CD8-positive, alpha-beta memory T cell (primary cell): ENCODE measurements around the gene SBF1. TPM values are rescaled to one million over a fixed set of nuclear protein-coding genes. Genes with fewer than 3 reads are reported as not detected.

Experiments
- CTCF ChIA-PET: fragments of 350-600 bp; sonication (Branson Sonifier 250); formaldehyde crosslinking; loops from one replicate; lab custom pipeline; 2021; ENCODE audit warnings: antibody characterized with exemption; lab: Charles Lee
- POLR2A ChIA-PET: fragments of 350-600 bp; sonication (Branson Sonifier 250); formaldehyde crosslinking; loops from one replicate; lab custom pipeline; 2021; ENCODE audit warnings: antibody characterized with exemption; lab: Charles Lee
- DNase-seq, 5 donors: peaks; one replicate each; pipeline versions ENCODE4 v3.0.0 to v3.0.0-alpha.2; 2020 to 2022; ENCODE audit warnings: mixed read lengths in 1 of 5
- H3K27ac ChIP-seq: one replicate; pipeline ENCODE4 v1.7.0; 2013; ENCODE audit warnings: low read depth, mild to moderate bottlenecking, low read length, moderate library complexity
- H3K27me3 ChIP-seq: 2 replicates; pipeline ENCODE4 v1.7.0; 2013; ENCODE audit warnings: low read length, mild to moderate bottlenecking; ENCODE audit not compliant: insufficient read depth, poor library complexity, severe bottlenecking
- H3K36me3 ChIP-seq: 2 replicates; pipeline ENCODE4 v1.7.0; 2013; ENCODE audit warnings: mild to moderate bottlenecking, low read length, moderate library complexity; ENCODE audit not compliant: insufficient read depth
- H3K4me1 ChIP-seq: 2 replicates; pipeline ENCODE4 v1.7.0; 2013; ENCODE audit warnings: mild to moderate bottlenecking, low read length, moderate library complexity; ENCODE audit not compliant: insufficient read depth
- H3K4me3 ChIP-seq: 2 replicates; pipeline ENCODE4 v1.7.0; 2013; ENCODE audit warnings: mild to moderate bottlenecking, low read length
- H3K9me3 ChIP-seq: 2 replicates; pipeline ENCODE4 v1.7.0; 2013; ENCODE audit warnings: mild to moderate bottlenecking, low read length
- H3K27ac Mint-ChIP-seq, 8 donors: one replicate each; pipeline ENCODE4 v1.8.0; 2020 to 2021; ENCODE audit warnings: mixed read lengths in 8 of 8, mild to moderate bottlenecking in 6 of 8, inconsistent platforms in 3 of 8, moderate library complexity in 3 of 8
- H3K27me3 Mint-ChIP-seq, 2 donors: one replicate each; pipeline ENCODE4 v1.8.0; 2020 to 2021; ENCODE audit warnings: mixed read lengths in 2 of 2, mild to moderate bottlenecking in 1 of 2, moderate library complexity in 1 of 2
- H3K36me3 Mint-ChIP-seq, 3 donors: one replicate each; pipeline ENCODE4 v1.8.0; 2020 to 2021; ENCODE audit warnings: mixed read lengths in 3 of 3, inconsistent platforms in 1 of 3, mild to moderate bottlenecking in 1 of 3
- H3K4me1 Mint-ChIP-seq, 3 donors: one replicate each; pipeline ENCODE4 v1.8.0; 2020 to 2021; ENCODE audit warnings: mixed read lengths in 3 of 3, inconsistent platforms in 1 of 3, mild to moderate bottlenecking in 1 of 3
- H3K4me3 Mint-ChIP-seq, 7 donors: one replicate each; pipeline ENCODE4 v1.8.0; 2020 to 2021; ENCODE audit warnings: mixed read lengths in 7 of 7, mild to moderate bottlenecking in 6 of 7, moderate library complexity in 4 of 7, inconsistent platforms in 2 of 7
- H3K9me3 Mint-ChIP-seq, 5 donors: one replicate each; pipeline ENCODE4 v1.8.0; 2020 to 2022; ENCODE audit warnings: mixed read lengths in 5 of 5, mild to moderate bottlenecking in 3 of 5, moderate library complexity in 2 of 5, inconsistent platforms in 1 of 5
- polyA plus RNA-seq: library from polyadenylated mRNA; unstranded; fragments of 300-500 nt; fragmentation: Illumina TruSeq; gene quantifications from one replicate; pipeline ENCODE4 v1.2.3, GENCODE V29; 2021
- total RNA-seq, 2 experiments: library from RNA; stranded (reverse); gene quantifications; one replicate each; pipeline ENCODE4 v1.2.3, GENCODE V29; 2021

The SBF1 gene
- total and polyA plus RNA-seq, 3 experiments from 2014 or later = 43.8 to 150 (median 144) TPM

DNA sequence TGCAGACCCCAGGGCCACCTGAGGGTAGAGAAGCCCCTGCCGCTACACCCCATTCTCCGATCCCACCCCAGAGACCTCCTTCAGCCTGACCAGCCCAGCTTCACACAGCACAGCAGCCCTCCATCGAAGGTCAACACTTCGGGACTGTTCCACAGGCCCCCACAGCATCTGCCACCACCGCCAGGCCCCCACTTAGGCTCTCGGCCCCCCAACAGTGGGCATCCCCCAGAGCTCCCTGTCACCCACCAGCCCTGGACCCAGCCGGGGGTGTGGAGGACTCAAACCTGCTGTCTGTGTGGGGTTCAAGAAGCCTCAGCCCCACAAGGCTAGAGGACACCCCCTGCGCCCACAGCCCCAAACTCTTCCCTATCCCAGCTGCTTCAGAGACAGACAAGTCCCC is 6.2 kb downstream of the SBF1 start:
- Mint-ChIP-seq H3K9me3 (no peaks in the 10 kb centered on the region), H3K4me1 (peaks cover 54 to 72% (median 58%) of the 10 kb centered on the region in 3 donors), H3K36me3 (peaks cover 0 to 55% (median 5%) of the 10 kb centered on the region in 3 donors), H3K27ac (peak overlapping the region; percentile 78 to 99 (median 94)), H3K4me3 (peak overlapping the region; percentile 49 to 98 (median 82)), H3K27me3 (no peaks in the 10 kb centered on the region)
- H3K27ac ChIP-seq = peak overlapping the region; percentile 51
- peak overlapping the region; percentile 63 for H3K4me3 ChIP-seq
- H3K4me1 ChIP-seq = peaks cover 54% of the 10 kb centered on the region
- H3K36me3 ChIP-seq = peaks cover 31% of the 10 kb centered on the region
- H3K27me3 ChIP-seq = no peaks in the 10 kb centered on the region
- ChIA-PET POLR2A (interaction anchor here (1.0 to 2.6 kb wide), 3 partner anchors 10 to 30 kb away, joined by 4 to 8 read pairs (median 7); no protein-coding TSS in a partner anchor), CTCF (interaction anchor here (1.7 to 6.1 kb wide), 4 partner anchors 11 to 58 kb away, joined by 5 to 45 read pairs (median 12); partner anchors contain the start of gene SCO2)
- DNase-seq = no peak
- no peaks in the 10 kb centered on the region for H3K9me3 ChIP-seq

DNA sequence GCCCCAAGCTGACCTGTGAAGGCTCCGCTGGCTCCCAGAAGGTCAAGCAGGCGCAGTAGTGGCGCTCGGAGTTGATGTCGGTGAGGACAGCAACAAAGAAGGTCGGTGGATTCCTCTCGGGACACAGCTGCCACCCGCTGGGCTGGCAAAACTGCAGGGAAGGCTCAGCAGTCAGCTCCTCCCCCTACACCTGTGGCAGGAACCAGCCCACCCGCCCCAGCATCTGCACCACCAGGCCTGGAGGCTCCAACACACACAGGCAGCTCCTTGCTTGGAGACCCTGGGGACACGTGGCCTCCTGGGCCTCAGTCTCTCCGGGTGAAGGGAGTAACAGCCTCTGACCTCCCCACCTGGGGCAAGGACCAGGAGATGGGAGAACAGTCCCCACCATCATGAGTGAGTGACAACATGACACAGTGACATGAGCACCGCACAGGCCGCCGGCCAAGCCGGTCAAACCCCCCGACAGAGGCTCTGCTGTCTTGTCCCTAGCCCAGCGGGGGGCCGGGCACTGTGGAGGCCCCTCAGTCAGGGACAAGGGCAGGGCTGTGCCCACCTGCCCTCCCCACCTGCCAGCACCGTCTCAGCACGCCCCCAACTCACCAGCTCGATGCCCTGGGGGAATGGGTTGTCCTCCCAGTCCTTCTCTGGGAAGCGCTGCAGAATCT is 6.9 kb downstream of the SBF1 start:
- ChIA-PET POLR2A (interaction anchor here (1.0 to 2.6 kb wide), 2 partner anchors 11 to 18 kb away, joined by 4 to 7 read pairs; no protein-coding TSS in a partner anchor), CTCF (interaction anchor here (3.6 to 6.1 kb wide), 2 partner anchors 29 to 58 kb away, joined by 19 to 45 read pairs; partner anchors contain the start of gene SCO2)
- H3K27ac Mint-ChIP-seq = peak overlapping the region in 5 of 8 donors; percentile 87 to 97 (median 94)
- H3K27me3 ChIP-seq = no peaks in the 10 kb centered on the region
- H3K4me1 Mint-ChIP-seq = peaks cover 47 to 64% (median 51%) of the 10 kb centered on the region in 3 donors
- no peak overlapping the region for H3K4me3 ChIP-seq
- peaks cover 0 to 56% (median 7%) of the 10 kb centered on the region in 3 donors for H3K36me3 Mint-ChIP-seq
- peaks cover 47% of the 10 kb centered on the region for H3K4me1 ChIP-seq
- no peaks in the 10 kb centered on the region for H3K27me3 Mint-ChIP-seq
- H3K27ac ChIP-seq = no peak overlapping the region
- peak in 1 of 5 donors; percentile 34 for DNase-seq
- H3K36me3 ChIP-seq = peaks cover 36% of the 10 kb centered on the region
- no peaks in the 10 kb centered on the region for H3K9me3 ChIP-seq
- peak overlapping the region in 4 of 7 donors; percentile 38 to 98 (median 52) for H3K4me3 Mint-ChIP-seq
- no peaks in the 10 kb centered on the region for H3K9me3 Mint-ChIP-seq

GRCh38 chr22:50467341-50467740 is 7.5 kb downstream of the SBF1 start:
- H3K4me1 ChIP-seq = peaks cover 41% of the 10 kb centered on the region
- peaks cover 42 to 59% (median 45%) of the 10 kb centered on the region in 3 donors for H3K4me1 Mint-ChIP-seq
- CTCF ChIA-PET = no interaction called here
- H3K4me3 Mint-ChIP-seq = peak overlapping the region in 1 of 7 donors; percentile 14
- POLR2A ChIA-PET = no interaction called here
- no peaks in the 10 kb centered on the region for H3K27me3 Mint-ChIP-seq
- DNase-seq = no peak
- no peaks in the 10 kb centered on the region for H3K27me3 ChIP-seq
- H3K27ac Mint-ChIP-seq = peak overlapping the region in 4 of 8 donors; percentile 87 to 96 (median 93)
- peaks cover 38% of the 10 kb centered on the region for H3K36me3 ChIP-seq
- no peaks in the 10 kb centered on the region for H3K9me3 ChIP-seq
- no peak overlapping the region for H3K4me3 ChIP-seq
- no peak overlapping the region for H3K27ac ChIP-seq
- no peaks in the 10 kb centered on the region for H3K9me3 Mint-ChIP-seq
- H3K36me3 Mint-ChIP-seq = peaks cover 0 to 61% (median 7%) of the 10 kb centered on the region in 3 donors

GRCh38 chr22:50465066-50465930 is 9.5 kb downstream of the SBF1 start:
- Histone ChIP-seq H3K4me1 (peaks cover 21% of the 10 kb centered on the region), H3K27ac (no peak overlapping the region), H3K9me3 (no peaks in the 10 kb centered on the region), H3K36me3 (peaks cover 50% of the 10 kb centered on the region), H3K4me3 (no peak overlapping the region), H3K27me3 (no peaks in the 10 kb centered on the region)
- CTCF ChIA-PET = no interaction called here
- H3K4me1 Mint-ChIP-seq = peaks cover 23 to 38% (median 25%) of the 10 kb centered on the region in 3 donors
- H3K27me3 Mint-ChIP-seq = no peaks in the 10 kb centered on the region
- no peak for DNase-seq
- POLR2A ChIA-PET = interaction anchor here (1.8 kb wide), 1 partner anchor 20 kb away, joined by 3 read pairs; no protein-coding TSS in a partner anchor
- no peak overlapping the region for H3K4me3 Mint-ChIP-seq
- H3K9me3 Mint-ChIP-seq = no peaks in the 10 kb centered on the region
- no peak overlapping the region for H3K27ac Mint-ChIP-seq
- H3K36me3 Mint-ChIP-seq = peaks cover 0 to 80% (median 7%) of the 10 kb centered on the region in 3 donors

DNA sequence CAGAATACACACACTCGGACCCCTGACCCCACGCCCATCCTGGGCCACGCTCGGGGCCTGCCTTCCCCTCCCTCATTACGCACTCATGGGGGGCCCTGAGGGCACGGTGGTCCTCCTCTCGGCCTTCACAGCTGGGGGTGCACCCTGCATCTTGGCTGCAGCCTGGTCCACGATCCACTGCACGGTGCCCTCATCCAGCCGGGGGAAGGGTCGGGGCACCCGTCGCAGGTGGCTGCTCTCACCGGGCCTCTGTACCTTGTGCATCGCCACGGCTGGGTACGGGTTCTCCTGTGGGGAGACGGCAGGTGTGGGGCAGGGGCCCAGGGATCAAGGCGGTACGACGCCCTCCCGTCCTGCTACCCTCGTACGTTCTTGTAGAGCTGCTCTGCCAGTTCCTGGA is 10.4 kb downstream of the SBF1 start:
- H3K4me1 Mint-ChIP-seq = peaks cover 14 to 30% (median 17%) of the 10 kb centered on the region in 3 donors
- no peaks in the 10 kb centered on the region for H3K27me3 Mint-ChIP-seq
- Histone ChIP-seq H3K27ac (no peak overlapping the region), H3K27me3 (no peaks in the 10 kb centered on the region), H3K4me3 (no peak overlapping the region), H3K9me3 (no peaks in the 10 kb centered on the region), H3K4me1 (peaks cover 16% of the 10 kb centered on the region), H3K36me3 (peaks cover 57% of the 10 kb centered on the region)
- H3K9me3 Mint-ChIP-seq = no peaks in the 10 kb centered on the region
- H3K36me3 Mint-ChIP-seq = peaks cover 0 to 87% (median 7%) of the 10 kb centered on the region in 3 donors
- ChIA-PET CTCF (no interaction called here), POLR2A (no interaction called here)
- no peak overlapping the region for H3K27ac Mint-ChIP-seq
- no peak overlapping the region for H3K4me3 Mint-ChIP-seq
- DNase-seq = no peak

GRCh38 chr22:50463188-50463900 is 11.5 kb downstream of the SBF1 start:
- Mint-ChIP-seq H3K36me3 (peaks cover 5 to 93% (median 7%) of the 10 kb centered on the region in 3 donors), H3K9me3 (no peaks in the 10 kb centered on the region), H3K4me1 (peaks cover 6 to 19% (median 6%) of the 10 kb centered on the region in 3 donors), H3K27ac (peak overlapping the region in 4 of 8 donors; percentile 30 to 78 (median 56)), H3K27me3 (no peaks in the 10 kb centered on the region), H3K4me3 (peak overlapping the region in 1 of 7 donors; percentile 21)
- H3K9me3 ChIP-seq = no peaks in the 10 kb centered on the region
- no peak overlapping the region for H3K4me3 ChIP-seq
- ChIA-PET CTCF (interaction anchor here (1.0 to 1.6 kb wide), 2 partner anchors 99 to 137 kb away, joined by 3 to 4 read pairs; partner anchors contain the start of genes DENND6B and SYCE3), POLR2A (no interaction called here)
- H3K27ac ChIP-seq = no peak overlapping the region
- peaks cover 57% of the 10 kb centered on the region for H3K36me3 ChIP-seq
- peaks cover 5% of the 10 kb centered on the region for H3K4me1 ChIP-seq
- no peaks in the 10 kb centered on the region for H3K27me3 ChIP-seq
- no peak for DNase-seq

- Histone ChIP-seq H3K27me3 (no peaks in the 10 kb centered on the region), H3K36me3 (peaks cover 56% of the 10 kb centered on the region), H3K9me3 (no peaks in the 10 kb centered on the region), H3K4me3 (no peak overlapping the region), H3K27ac (no peak overlapping the region), H3K4me1 (no peaks in the 10 kb centered on the region)
- Mint-ChIP-seq H3K27me3 (no peaks in the 10 kb centered on the region), H3K36me3 (peaks cover 5 to 92% (median 7%) of the 10 kb centered on the region in 3 donors), H3K4me1 (peaks cover 5 to 9% (median 6%) of the 10 kb centered on the region in 3 donors), H3K4me3 (no peak overlapping the region), H3K9me3 (no peaks in the 10 kb centered on the region), H3K27ac (peak overlapping the region in 1 of 8 donors; percentile 58)
- CTCF ChIA-PET = no interaction called here
- no peak for DNase-seq
- POLR2A ChIA-PET = interaction anchor here (1.3 kb wide), 1 partner anchor 64 kb away, joined by 3 read pairs; the partner anchor contains the start of gene SCO2
Measured at GRCh38 chr22:50461979-50462540, 12.8 kb downstream of the SBF1 start.
